DOHH2 (cell line): Measurements from ENCODE around the gene GPC1.

ENCODE experiments used
- EZH2phosphoT487 ChIP-seq: fragments of 200-600 bp; sonication (generic); IDR thresholded peaks from 2 replicates; pipeline ENCODE4 v1.6.1; 2017; ENCODE audit warnings: borderline replicate concordance, mild to moderate bottlenecking, antibody characterized with exemption, low read length, moderate library complexity, mixed read lengths
- TF ChIP-seq, protein P1 (sequence below): fragments of 200-600 bp; sonication (generic); IDR thresholded peaks from one replicate; pipeline ENCODE4 v1.5.1; 2014; ENCODE audit warnings: antibody characterized with exemption, mild to moderate bottlenecking, low read depth, low read length; ENCODE audit not compliant: poor library complexity, severe bottlenecking

DNA sequence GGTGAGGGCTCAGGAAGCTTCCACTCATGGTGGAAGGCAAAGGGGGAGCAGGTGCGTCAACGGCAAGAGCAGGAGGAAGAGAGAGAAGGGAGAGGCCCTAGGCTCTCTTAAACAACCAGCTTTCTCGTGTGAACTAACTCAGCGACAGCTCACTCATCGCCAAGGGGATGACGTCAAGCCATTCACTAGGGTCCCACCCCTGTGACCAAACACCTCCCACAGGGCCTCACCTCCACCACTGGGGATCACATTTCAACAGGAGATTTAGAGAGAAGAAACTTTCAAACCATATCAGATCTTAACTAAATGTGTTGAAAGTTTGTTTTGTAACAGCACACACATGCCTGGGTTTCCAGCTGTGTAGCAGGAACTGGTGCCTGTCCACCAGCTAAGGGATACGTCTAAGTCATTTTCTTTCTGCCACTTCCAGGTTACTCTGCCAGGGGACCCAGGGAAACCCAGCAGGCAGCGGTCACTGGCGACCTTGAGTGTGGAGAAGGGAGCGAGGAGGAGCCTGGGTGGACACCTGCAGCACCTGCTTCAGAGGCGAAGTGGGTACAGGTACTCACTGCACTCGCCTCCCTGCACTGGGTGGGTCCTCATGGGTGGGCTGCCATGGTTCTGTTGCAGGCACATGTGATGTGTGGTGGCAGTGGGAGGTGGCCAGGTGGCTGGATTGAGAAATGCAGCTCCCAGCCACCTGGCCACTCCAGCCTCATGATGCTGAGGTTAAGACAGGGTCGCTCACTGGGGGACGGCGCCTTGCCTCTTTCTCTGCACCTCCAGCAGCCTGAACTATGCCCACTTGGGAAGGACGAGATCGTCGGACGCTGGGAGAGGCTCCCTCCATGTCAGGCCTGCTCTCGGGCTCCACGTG, 8.4 kb upstream of the GPC1 start:
- TF ChIP-seq, protein P1, sequence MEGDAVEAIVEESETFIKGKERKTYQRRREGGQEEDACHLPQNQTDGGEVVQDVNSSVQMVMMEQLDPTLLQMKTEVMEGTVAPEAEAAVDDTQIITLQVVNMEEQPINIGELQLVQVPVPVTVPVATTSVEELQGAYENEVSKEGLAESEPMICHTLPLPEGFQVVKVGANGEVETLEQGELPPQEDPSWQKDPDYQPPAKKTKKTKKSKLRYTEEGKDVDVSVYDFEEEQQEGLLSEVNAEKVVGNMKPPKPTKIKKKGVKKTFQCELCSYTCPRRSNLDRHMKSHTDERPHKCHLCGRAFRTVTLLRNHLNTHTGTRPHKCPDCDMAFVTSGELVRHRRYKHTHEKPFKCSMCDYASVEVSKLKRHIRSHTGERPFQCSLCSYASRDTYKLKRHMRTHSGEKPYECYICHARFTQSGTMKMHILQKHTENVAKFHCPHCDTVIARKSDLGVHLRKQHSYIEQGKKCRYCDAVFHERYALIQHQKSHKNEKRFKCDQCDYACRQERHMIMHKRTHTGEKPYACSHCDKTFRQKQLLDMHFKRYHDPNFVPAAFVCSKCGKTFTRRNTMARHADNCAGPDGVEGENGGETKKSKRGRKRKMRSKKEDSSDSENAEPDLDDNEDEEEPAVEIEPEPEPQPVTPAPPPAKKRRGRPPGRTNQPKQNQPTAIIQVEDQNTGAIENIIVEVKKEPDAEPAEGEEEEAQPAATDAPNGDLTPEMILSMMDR: no peak
- no peak for TF ChIP-seq EZH2phosphoT487
